ENCODE data around the gene SGPL1. TPM values are rescaled to one million over a fixed set of nuclear protein-coding genes. Genes with fewer than 3 reads are reported as not detected.

SGPL1 gene
- total and polyA plus RNA-seq, 2 of the 8 experiments (the other 6 are each of a cell fraction or from before 2014, with no cell fraction given) = 20.5 to 51.6 TPM

- no peak for TF ChIP-seq TAF1 (IDR thresholded peaks at IDR 0.05; ENCODE audit: low read depth, low read length)
Measured at GRCh38 chr10:70846795-70847194, 31.0 kb downstream of the SGPL1 start (continued).
